Fibroblast of mammary gland (primary cell): ENCODE measurements around the gene SORCS2.

ENCODE experiments used
- DNase-seq: peaks from one replicate; pipeline ENCODE4 v3.0.0-alpha.2; 2010; ENCODE audit warnings: low read depth
- H3K4me3 ChIP-seq: 2 replicates; pipeline ENCODE4 v1.5.1; 2011; ENCODE audit warnings: low read depth, mild to moderate bottlenecking, low read length, moderate library complexity; ENCODE audit not compliant: control insufficient read depth
- TF ChIP-seq, protein P1 (sequence below): conservative IDR thresholded peaks from 2 replicates; pipeline ENCODE4 v1.5.1; 2011; ENCODE audit warnings: low read depth, low read length, inconsistent platforms; ENCODE audit not compliant: control insufficient read depth, insufficient read depth

Gene SORCS2

DNA sequence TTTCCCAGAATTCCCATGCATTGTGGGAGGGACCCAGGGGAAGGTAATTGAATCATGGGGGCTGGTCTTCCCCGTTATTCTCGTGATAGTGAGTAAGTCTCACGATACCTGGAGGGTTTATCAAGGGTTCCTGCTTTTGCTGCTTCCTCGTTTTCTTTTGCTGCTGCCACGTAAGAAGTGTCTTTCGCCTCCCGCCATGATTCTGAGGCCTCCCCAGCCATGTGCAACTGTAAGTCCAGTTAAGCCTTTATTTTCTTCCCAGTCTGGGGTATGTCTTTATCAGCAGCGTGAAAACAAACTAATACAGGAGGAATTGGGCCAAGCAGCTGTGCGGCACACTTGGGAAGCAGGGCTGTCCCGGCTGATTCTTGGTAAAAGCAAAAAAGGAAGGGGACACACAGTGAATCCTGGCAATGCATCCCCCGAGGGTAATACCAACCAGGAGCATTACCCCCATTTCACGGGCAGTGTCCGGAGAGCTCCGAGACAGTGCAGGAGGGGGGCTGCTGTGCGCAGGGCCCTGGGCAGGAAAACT lies 561.7 kb downstream of the SORCS2 start:
- DNase-seq: no peak
- no peak overlapping the region for H3K4me3 ChIP-seq
- TF ChIP-seq, protein P1, sequence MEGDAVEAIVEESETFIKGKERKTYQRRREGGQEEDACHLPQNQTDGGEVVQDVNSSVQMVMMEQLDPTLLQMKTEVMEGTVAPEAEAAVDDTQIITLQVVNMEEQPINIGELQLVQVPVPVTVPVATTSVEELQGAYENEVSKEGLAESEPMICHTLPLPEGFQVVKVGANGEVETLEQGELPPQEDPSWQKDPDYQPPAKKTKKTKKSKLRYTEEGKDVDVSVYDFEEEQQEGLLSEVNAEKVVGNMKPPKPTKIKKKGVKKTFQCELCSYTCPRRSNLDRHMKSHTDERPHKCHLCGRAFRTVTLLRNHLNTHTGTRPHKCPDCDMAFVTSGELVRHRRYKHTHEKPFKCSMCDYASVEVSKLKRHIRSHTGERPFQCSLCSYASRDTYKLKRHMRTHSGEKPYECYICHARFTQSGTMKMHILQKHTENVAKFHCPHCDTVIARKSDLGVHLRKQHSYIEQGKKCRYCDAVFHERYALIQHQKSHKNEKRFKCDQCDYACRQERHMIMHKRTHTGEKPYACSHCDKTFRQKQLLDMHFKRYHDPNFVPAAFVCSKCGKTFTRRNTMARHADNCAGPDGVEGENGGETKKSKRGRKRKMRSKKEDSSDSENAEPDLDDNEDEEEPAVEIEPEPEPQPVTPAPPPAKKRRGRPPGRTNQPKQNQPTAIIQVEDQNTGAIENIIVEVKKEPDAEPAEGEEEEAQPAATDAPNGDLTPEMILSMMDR: no peak

DNA sequence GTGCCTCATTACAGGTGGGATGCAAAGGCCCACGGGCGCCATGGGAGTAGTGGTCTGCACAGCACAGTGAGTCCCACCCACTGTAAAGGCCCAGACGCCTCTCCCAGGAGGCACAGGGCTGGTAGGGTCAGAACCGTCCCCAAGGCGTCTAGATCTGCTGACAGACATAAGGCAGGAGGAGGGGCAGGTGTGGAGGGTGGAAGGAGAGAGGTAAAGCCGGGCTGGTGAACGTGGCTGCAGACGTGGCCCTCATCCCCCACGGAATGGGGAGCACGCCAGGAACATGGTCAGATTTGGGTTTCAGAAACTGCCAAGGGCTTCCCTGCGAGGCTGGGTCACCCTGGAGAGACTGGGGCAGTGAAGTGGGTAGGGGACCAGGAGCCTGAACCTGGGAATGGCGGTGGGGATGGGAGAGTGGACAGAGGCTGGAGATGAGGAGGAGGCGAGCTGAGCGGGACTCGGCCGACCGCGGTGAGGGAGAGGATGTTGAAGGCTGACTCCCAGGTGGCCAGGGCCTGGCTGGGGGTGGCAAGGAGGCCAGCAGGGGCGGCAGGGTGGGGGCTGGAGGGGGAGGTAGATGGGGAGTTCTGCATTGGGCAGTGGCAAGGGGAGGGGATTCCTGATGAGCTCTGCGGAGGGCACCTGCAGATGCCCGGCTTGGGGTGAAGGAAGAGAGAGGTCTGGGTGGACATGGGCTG lies 562.4 kb downstream of the SORCS2 start:
- TF ChIP-seq, protein P1: no peak
- no peak overlapping the region for H3K4me3 ChIP-seq

DNA sequence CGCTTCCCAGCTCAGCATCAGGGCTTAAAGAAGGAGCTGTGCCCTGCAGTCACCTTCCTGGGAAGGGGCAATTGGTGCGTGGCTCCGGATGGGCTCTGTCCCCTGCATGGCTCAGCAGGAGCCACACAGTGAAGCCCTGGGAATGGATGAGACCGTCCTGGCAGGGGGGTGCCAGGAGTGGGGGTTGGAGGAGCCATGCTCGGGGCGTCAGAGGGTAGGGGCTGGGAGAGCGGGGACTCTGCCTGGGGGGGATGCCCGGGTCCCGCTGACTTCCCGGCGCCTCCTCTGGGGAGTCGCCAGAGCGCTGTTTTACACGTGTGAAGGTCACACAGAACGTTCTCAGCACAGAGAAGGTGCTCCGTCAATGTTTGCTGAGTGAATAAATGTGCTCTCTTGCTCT lies 563.2 kb downstream of the SORCS2 start:
- H3K4me3 ChIP-seq: no peak overlapping the region
- TF ChIP-seq, protein P1: no peak
- DNase-seq: no peak

More for the DNA sequence above, 562.4 kb downstream of the SORCS2 start:
- DNase-seq: no peak

DNA sequence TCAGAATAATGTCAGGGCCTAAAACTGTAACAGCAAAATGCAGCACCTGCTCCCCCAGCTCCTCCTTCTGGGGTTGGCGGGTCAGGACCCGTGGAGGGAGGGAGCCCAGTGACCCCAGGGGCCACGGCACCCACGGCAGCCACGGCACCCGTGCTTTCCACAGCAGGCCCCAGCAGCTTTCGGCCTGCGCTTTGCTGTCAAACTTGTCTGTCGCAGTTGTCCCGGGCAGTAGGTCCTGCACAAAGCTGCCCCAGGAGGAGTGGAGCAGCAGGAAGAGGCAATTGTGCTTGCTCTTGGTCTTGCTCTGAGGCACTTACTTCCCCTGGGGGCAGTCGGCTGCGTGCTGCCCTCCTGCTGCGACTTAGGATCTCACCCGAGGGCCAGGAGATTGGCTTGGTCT lies 563.7 kb downstream of the SORCS2 start:
- no peak overlapping the region for H3K4me3 ChIP-seq
- TF ChIP-seq, protein P1: no peak

DNA sequence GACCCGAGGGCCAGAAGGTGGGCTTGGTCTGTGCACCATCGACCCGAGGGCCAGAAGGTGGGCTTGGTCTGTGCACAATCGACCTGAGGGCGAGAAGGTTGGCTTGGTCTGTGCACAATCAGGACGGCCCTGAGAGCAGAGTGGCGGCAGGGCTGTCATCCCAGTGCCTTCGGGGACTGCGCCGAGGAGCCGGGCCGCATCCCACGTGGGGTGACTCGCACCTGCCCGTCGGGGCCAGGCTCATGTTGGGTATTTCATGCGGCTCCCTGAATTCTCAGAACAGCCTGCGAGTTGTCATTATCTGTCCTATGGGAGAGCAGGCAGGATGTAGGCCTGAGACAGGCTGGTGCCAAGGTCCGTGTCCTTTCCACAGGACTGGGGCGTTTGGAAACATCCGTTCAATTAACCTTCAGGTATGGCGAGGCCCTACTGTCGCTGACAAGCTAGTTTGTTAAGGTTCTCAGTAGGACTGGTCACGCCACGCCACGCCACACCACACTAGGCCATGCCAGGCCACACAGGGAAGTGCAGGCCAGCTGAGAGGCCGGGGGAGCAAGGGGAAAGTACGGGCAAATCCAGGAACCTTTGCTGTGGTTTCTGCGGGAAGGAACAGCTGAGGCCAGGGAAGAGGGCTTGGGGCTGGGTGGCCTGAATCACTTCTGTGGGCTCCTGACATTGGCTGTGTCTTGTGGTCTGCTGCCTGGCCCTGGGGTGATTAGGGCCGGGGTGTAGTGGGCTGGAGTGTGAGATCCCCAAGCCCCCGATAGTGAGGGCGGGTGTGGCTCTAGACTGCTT lies 564.4 kb downstream of the SORCS2 start:
- TF ChIP-seq, protein P1: no peak
- H3K4me3 ChIP-seq: no peak overlapping the region
- no peak for DNase-seq

More for the DNA sequence above, 563.7 kb downstream of the SORCS2 start:
- DNase-seq: no peak

DNA sequence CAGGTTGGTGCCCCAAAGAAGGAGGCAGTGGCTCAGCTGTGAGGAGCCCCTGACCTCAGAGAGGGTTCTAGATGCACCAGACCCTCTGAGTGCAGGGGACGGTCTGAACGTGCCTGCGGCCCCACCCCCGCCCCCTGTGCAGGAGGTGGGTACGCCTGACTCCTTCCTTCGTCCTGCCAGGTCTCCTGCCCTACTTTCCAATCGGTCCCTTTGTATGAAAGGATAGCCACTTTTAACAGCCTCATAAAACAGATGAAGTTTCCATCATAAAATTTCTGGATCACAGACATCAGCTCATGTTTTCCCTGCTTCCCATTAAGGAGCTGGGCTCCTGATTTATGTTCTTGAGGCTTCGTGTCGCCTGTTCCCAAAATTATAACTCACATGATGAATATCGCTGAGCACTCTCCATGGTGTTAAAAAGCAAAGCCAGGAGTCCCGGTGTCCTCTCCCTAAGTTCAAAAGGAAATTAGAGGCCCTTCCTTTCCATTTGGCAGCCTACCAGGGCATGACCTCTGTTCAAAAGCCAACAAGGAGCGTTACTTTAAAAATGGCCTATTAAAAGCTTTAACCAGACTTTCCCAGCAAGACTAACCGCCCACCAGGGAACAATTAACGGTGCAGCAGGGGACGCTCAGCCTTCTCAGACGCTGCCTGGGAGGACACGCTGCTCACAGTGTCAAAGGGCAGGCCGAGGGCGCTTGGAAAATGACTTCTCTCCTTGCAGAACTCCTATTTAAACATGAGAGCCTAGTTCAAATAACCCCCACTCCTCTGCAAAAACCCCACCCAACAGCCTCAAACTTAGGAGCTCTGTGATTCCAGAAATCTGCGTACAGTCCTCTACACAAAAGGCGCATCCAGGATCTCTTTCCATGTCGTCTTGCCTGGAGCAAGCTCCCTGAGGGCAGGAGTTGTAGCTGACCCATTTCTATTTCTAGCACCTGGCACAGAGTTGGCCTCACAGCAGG lies 565.4 kb downstream of the SORCS2 start:
- H3K4me3 ChIP-seq: no peak overlapping the region
- TF ChIP-seq, protein P1: no peak
- no peak for DNase-seq
